Left lung (tissue), 10 donors: Measurements from ENCODE around the gene RBFOX2. TPM values are rescaled to one million over a fixed set of nuclear protein-coding genes. Genes with fewer than 3 reads are reported as not detected.

Experiments used
- ATAC-seq: fragments of 200-7000 bp; cut with Tn5 transposase; one replicate; pipeline ENCODE4 v1.9.1; 2020; ENCODE audit warnings: moderate library complexity
- DNase-seq, 4 donors: peaks; one replicate each; pipeline ENCODE4 v3.0.0-alpha.2; 2013 to 2020
- H3K27ac ChIP-seq, 2 donors: fragments of 200-600 bp; sonication (generic) in 1 of 2; one replicate each; pipeline versions ENCODE4 v1.5.0 to v1.8.0; 2020 to 2021
- H3K27me3 ChIP-seq, 2 donors: fragments of 200-600 bp; sonication (generic) in 1 of 2; one replicate each; pipeline versions ENCODE4 v1.5.0 to v1.8.0; 2020 to 2021
- H3K36me3 ChIP-seq, 2 donors: fragments of 200-600 bp; sonication (generic) in 1 of 2; one replicate each; pipeline versions ENCODE4 v1.5.0 to v1.8.0; 2020 to 2021
- H3K4me1 ChIP-seq, 2 donors: fragments of 200-600 bp; one replicate each; pipeline ENCODE4 v1.8.0; 2021
- H3K4me3 ChIP-seq, 2 donors: fragments of 200-600 bp; sonication (generic) in 1 of 2; one replicate each; pipeline versions ENCODE4 v1.5.0 to v1.8.0; 2020 to 2021; ENCODE audit warnings: mild to moderate bottlenecking in 1 of 2
- H3K9me3 ChIP-seq, 2 donors: fragments of 200-600 bp; sonication (generic) in 1 of 2; one replicate each; pipeline versions ENCODE4 v1.5.0 to v1.8.0; 2020 to 2021
- intact Hi-C, 2 donors: fragments of 100-400 bp; cut with DNase I; formaldehyde crosslinking; loops; one replicate each; pipeline versions ENCODE4 v1.11.2 to v1.14.2; 2022
- polyA plus RNA-seq, 6 donors: library from polyadenylated mRNA; unstranded; fragments of 120-200 nt; gene quantifications; one replicate each; pipeline ENCODE4 v1.2.1, GENCODE V29; 2013; ENCODE audit not compliant: insufficient read length in 6 of 6
- total RNA-seq, 2 donors: library from RNA; stranded (reverse); fragmentation: NEBNext Ultra II Directional; extraction: Animal tissue kit (Norgen Biotek cat#: 25700); gene quantifications; one replicate each; pipeline ENCODE4 v1.2.1, GENCODE V29; 2021
- TF ChIP-seq, protein P1 (sequence below), 2 donors: fragments of 200-600 bp; sonication (generic) in 1 of 2; IDR thresholded peaks; one replicate each; pipeline versions ENCODE4 v1.5.0 to v1.8.0; 2021; ENCODE audit warnings: antibody characterized with exemption in 2 of 2
- donor health status: DM: no; HTN: yes; CAD: no.
- donor health status: DM: no; HTN: no; CAD: no.

Gene RBFOX2
- total and polyA plus RNA-seq, 8 donors = 63.1 to 171 (median 154) TPM

DNA sequence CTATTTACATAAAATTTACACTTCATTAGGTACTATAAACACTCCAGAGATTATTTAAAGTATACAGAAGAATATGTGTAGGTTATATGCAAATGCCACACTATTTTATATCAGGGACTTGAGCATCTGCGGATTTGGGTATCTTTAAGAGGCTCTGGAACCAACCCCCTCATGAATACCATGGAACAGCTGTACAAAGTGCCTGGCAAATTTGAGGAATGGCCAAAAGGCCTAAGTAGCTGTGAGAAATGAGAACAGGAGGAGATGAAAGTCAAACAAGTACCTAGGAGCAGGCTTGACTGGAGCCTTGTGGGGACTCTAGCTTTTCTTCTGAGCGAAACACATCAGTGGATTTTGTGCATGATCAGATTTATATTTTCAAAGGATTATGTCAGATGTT is 149.3 kb downstream of the RBFOX2 start:
- intact Hi-C loops = no loop called here
- H3K27ac ChIP-seq = no peak overlapping the region
- no peaks in the 10 kb centered on the region for H3K27me3 ChIP-seq
- no peaks in the 10 kb centered on the region for H3K9me3 ChIP-seq
- DNase-seq = no peak
- ATAC-seq = no peak
- peaks cover 10 to 22% of the 10 kb centered on the region in 2 donors for H3K4me1 ChIP-seq
- no peaks in the 10 kb centered on the region for H3K36me3 ChIP-seq
- no peak overlapping the region for H3K4me3 ChIP-seq
- TF ChIP-seq, protein P1, sequence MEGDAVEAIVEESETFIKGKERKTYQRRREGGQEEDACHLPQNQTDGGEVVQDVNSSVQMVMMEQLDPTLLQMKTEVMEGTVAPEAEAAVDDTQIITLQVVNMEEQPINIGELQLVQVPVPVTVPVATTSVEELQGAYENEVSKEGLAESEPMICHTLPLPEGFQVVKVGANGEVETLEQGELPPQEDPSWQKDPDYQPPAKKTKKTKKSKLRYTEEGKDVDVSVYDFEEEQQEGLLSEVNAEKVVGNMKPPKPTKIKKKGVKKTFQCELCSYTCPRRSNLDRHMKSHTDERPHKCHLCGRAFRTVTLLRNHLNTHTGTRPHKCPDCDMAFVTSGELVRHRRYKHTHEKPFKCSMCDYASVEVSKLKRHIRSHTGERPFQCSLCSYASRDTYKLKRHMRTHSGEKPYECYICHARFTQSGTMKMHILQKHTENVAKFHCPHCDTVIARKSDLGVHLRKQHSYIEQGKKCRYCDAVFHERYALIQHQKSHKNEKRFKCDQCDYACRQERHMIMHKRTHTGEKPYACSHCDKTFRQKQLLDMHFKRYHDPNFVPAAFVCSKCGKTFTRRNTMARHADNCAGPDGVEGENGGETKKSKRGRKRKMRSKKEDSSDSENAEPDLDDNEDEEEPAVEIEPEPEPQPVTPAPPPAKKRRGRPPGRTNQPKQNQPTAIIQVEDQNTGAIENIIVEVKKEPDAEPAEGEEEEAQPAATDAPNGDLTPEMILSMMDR (IDR thresholded peaks at IDR 0.05) = no peak

DNA sequence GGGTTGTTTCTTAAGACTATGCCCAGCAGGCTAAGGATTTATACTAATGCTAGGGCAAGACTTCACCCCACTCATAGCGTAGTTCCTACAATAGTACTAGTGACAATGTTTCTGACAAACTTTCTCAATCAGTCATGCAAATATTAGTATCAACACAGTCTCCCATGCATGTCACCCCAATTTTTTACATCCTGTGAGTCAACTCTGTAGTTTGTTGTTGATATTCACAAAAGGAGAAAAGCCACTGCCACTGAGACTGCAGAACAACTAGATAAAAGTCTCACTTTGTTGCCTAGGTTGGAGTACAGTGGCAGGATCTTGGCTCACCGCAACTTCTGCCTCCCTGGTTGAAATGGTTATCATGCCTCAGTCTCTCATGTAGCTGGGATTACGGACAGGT is 155.2 kb downstream of the RBFOX2 start:
- intact Hi-C loops = no loop called here
- TF ChIP-seq, protein P1 (IDR thresholded peaks at IDR 0.05) = no peak
- Histone ChIP-seq H3K27ac (no peak overlapping the region), H3K27me3 (no peaks in the 10 kb centered on the region), H3K4me1 (no peaks in the 10 kb centered on the region), H3K36me3 (no peaks in the 10 kb centered on the region), H3K4me3 (no peak overlapping the region), H3K9me3 (no peaks in the 10 kb centered on the region)
- ATAC-seq = no peak
- DNase-seq = no peak

DNA sequence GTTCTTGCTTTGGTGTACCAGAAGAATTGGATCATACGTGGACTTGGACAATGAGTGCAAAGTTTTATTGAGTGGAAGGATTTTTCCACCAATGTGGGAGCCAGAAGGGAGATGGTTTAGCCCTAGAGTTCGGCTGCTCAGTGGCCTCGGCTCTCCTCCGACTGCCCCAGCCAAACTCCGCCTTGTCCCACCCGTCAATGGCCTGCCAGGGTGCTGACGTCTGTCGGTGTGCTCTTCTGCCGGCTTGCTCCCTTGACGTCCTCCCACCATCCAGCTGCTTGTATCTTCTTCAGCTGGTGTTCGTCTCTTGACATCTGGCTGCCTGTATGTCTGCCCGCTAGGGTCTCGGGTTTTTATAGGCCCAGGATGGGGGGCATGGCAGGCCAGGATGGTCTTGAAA is 156.2 kb downstream of the RBFOX2 start:
- intact Hi-C loops = no loop called here
- H3K4me1 ChIP-seq = no peaks in the 10 kb centered on the region

DNA sequence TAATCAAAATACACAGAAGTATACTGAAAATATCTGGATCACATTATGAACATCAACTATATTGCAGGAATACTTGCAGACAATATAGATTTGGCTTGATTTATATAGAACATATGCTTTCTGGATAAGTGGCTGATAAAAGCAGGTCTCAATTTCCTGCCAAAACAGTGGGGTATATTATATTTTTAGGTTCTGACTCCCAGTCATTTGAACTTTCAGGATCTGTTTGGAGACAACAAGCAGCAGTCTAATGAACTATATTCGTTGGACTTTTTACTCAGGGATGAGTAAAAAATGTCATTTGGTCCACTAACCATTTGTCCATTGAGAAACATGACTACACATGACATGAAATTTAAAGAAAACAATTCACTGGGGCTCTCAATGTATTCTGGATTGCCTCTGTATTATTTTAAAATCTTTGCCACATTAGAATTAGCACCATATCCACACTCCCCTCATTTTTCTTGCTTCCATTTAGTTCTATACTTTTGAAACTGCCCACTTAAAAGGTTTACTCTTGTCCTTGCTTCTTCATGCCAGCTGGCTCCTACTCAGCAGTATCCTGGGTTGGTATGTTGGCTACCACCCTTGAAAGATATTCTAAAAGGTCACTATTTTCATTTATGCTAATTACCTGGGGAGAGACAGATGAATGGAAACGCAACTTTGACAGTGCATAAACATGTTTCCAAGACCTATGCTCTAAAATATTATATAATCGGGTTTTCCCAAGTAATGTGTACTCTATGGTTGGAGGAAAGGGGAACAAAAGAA is 157.9 kb downstream of the RBFOX2 start:
- Histone ChIP-seq H3K4me1 (peaks cover 0 to 5% of the 10 kb centered on the region in 2 donors), H3K9me3 (no peaks in the 10 kb centered on the region), H3K27ac (no peak overlapping the region), H3K4me3 (no peak overlapping the region), H3K27me3 (no peaks in the 10 kb centered on the region), H3K36me3 (no peaks in the 10 kb centered on the region)
- peak; percentile 27 for ATAC-seq
- TF ChIP-seq, protein P1 (IDR thresholded peaks at IDR 0.05) = no peak
- intact Hi-C loops = no loop called here
- DNase-seq = no peak

More for the DNA sequence above, 156.2 kb downstream of the RBFOX2 start:
- H3K36me3 ChIP-seq = no peaks in the 10 kb centered on the region
- DNase-seq = no peak
- ATAC-seq = no peak
- H3K4me3 ChIP-seq = no peak overlapping the region
- H3K9me3 ChIP-seq = no peaks in the 10 kb centered on the region
- H3K27ac ChIP-seq = no peak overlapping the region
- no peaks in the 10 kb centered on the region for H3K27me3 ChIP-seq
- TF ChIP-seq, protein P1 (IDR thresholded peaks at IDR 0.05) = no peak

DNA sequence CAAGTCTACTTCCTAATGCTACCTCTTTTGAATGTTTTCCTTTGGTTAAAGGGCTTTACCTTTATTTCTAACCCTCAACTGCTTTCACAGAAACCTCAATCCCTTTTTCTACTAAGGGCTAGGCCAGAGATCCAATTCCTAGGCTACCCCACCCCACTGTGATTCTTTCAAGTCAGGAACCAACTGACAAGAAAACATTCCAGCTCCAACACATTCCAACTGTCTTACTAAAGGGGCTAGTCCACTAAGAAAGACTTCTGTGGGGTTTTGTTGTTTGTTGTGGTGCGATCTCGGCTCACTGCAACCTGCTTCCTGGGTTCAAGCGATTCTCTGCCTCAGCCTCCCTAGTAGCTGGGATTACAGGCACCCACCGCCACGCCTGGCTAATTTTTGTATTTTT is 159.7 kb downstream of the RBFOX2 start:
- ATAC-seq = no peak
- Histone ChIP-seq H3K4me1 (peaks cover 0 to 5% of the 10 kb centered on the region in 2 donors), H3K4me3 (no peak overlapping the region), H3K36me3 (no peaks in the 10 kb centered on the region), H3K27ac (no peak overlapping the region), H3K27me3 (no peaks in the 10 kb centered on the region), H3K9me3 (no peaks in the 10 kb centered on the region)
- TF ChIP-seq, protein P1 (IDR thresholded peaks at IDR 0.05) = no peak
- intact Hi-C loops = no loop called here
- DNase-seq = no peak
